ENCODE measurements around the gene FAHD2B. TPM values are rescaled to one million over a fixed set of nuclear protein-coding genes. Genes with fewer than 3 reads are reported as not detected.

Gene FAHD2B
- polyA plus RNA-seq, 1 of the 3 experiments (the other 2 are of a cell fraction), result 13.3 TPM

Small RNA genes lying within 50 kb of the gene (small RNA-seq; reads per million reads assigned to genes)
- gene AC018892.1 (0 reads per million in 7 experiments), gene IGKV1OR2-3 (0 reads per million in 7 experiments), gene IGKV2OR2-2 (0 reads per million in 7 experiments), gene RN7SL313P (0 reads per million in 7 experiments)

Other genes starting within 250 kb of the FAHD2B start
- 11.8 and 13.4 TPM in 2 replicates for gene ANKRD39, start 236.9 kb downstream of the FAHD2B start, polyA plus RNA-seq (2012; rRNA removed)
- gene SEMA4C, start 224.8 kb downstream of the FAHD2B start, polyA plus RNA-seq (2012; rRNA removed), result 34.8 and 40.9 TPM in 2 replicates
- gene FAM178B, start 108.3 kb downstream of the FAHD2B start, polyA plus RNA-seq (2012; rRNA removed), result not detected in 2 replicates
- 2.9 and 3.0 TPM in 2 replicates for gene ANKRD36, start 18.3 kb upstream of the FAHD2B start, polyA plus RNA-seq (2012; rRNA removed)